AG04450 (cell line): Measurements from ENCODE around the gene SEZ6. TPM values are rescaled to one million over a fixed set of nuclear protein-coding genes. Genes with fewer than 3 reads are reported as not detected.

ENCODE experiments used
- CTCF ChIA-PET: fragments of 300-600, 350-600 bp; formaldehyde crosslinking; extraction: SDS; loops from one replicate; lab custom pipeline; 2022; ENCODE audit warnings: antibody characterized with exemption, inconsistent platforms; lab: Charles Lee
- POLR2A ChIA-PET: fragments of 350-600 bp; formaldehyde crosslinking; extraction: SDS; loops from one replicate; lab custom pipeline; 2021; ENCODE audit warnings: antibody characterized with exemption, inconsistent platforms; lab: Yijun Ruan, JAX
- DNase-seq: peaks from one replicate; pipeline ENCODE4 v3.0.0-alpha.2; 2011; ENCODE audit warnings: low read depth, low spot score
- H3K27ac ChIP-seq: one replicate; pipeline ENCODE4 v1.5.1; 2012; ENCODE audit warnings: low read depth, low read length, control low read depth
- H3K27me3 ChIP-seq: one replicate; pipeline ENCODE4 v1.6.0; 2012; ENCODE audit warnings: low read length; ENCODE audit not compliant: control insufficient read depth, insufficient read depth
- H3K4me3 ChIP-seq: 2 replicates; pipeline ENCODE4 v1.5.1; 2011; ENCODE audit warnings: mild to moderate bottlenecking, low read depth, low read length, control low read depth
- H3K9me3 ChIP-seq: 2 replicates; pipeline ENCODE4 v1.5.1; 2012; ENCODE audit warnings: low read length; ENCODE audit not compliant: control insufficient read depth, insufficient read depth
- polyA plus RNA-seq: library from polyadenylated mRNA; depleted of rRNA; stranded (reverse); fragments of >200 nt; gene quantifications from 2 replicates; pipeline ENCODE4 v1.2.3, GENCODE V29; 2011
- TF ChIP-seq, protein P1 (sequence below): IDR thresholded peaks from 2 replicates; pipeline ENCODE4 v1.5.1; 2011; ENCODE audit warnings: low read depth, low read length, control low read depth, inconsistent platforms

The SEZ6 gene
- polyA plus RNA-seq, 1 experiment = not detected

DNA sequence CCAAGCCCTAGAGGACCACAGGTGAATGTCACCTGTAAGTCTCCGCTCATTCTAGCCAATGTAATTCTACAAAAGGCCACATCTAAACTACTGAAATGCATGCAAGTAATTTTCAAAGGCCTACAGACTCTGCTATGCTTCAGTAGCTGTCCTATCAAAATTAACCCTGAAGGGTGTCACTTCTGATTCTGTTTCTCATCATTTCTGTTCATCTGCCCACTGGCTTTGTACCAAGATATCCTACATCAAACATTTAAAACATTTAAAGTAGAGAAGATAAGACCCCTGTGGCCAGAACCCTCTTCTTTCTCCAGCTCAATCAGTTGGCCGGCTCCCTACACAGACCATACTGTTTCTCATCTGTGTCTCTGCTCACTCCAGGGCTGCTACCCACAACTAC is 76.0 kb downstream of the SEZ6 start:
- peaks cover 11% of the 10 kb centered on the region for H3K9me3 ChIP-seq
- TF ChIP-seq, protein P1, sequence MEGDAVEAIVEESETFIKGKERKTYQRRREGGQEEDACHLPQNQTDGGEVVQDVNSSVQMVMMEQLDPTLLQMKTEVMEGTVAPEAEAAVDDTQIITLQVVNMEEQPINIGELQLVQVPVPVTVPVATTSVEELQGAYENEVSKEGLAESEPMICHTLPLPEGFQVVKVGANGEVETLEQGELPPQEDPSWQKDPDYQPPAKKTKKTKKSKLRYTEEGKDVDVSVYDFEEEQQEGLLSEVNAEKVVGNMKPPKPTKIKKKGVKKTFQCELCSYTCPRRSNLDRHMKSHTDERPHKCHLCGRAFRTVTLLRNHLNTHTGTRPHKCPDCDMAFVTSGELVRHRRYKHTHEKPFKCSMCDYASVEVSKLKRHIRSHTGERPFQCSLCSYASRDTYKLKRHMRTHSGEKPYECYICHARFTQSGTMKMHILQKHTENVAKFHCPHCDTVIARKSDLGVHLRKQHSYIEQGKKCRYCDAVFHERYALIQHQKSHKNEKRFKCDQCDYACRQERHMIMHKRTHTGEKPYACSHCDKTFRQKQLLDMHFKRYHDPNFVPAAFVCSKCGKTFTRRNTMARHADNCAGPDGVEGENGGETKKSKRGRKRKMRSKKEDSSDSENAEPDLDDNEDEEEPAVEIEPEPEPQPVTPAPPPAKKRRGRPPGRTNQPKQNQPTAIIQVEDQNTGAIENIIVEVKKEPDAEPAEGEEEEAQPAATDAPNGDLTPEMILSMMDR = no peak
- DNase-seq = no peak
- H3K4me3 ChIP-seq = no peak overlapping the region
- ChIA-PET POLR2A (no interaction called here), CTCF (interaction anchor here (0.9 kb wide), 1 partner anchor 13 kb away, joined by 3 read pairs; no protein-coding TSS in a partner anchor)
- H3K27me3 ChIP-seq = no peaks in the 10 kb centered on the region
- H3K27ac ChIP-seq = no peak overlapping the region

DNA sequence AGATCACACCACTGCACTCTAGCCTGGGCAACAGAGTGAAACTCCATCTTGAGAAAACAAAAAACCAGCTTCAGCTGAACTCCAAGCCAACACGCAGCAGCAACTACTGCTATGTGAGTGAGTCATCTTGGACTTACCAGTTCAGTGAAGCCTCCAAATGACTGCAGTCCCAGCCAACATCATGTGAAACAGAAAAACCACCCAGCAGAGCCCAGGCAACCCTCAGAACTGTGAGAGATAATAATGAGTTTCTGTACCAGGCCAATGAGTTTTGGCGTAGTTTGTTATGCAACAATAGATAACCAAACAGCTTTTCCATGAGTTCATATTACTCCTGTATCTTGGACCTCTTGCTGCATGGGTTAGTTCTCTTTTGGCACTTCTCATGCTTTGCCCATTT is 77.8 kb downstream of the SEZ6 start:
- H3K27me3 ChIP-seq = no peaks in the 10 kb centered on the region
- POLR2A ChIA-PET = no interaction called here
- H3K27ac ChIP-seq = no peak overlapping the region
- CTCF ChIA-PET = no interaction called here
- no peak for DNase-seq
- TF ChIP-seq, protein P1 = no peak
- peaks cover 11% of the 10 kb centered on the region for H3K9me3 ChIP-seq
- H3K4me3 ChIP-seq = no peak overlapping the region

- CTCF ChIA-PET = interaction anchor here (1.3 to 2.7 kb wide), 2 partner anchors 27 to 163 kb away, joined by 3 to 13 read pairs; no protein-coding TSS in a partner anchor
- DNase-seq = no peak
- TF ChIP-seq, protein P1 = no peak
- Histone ChIP-seq H3K27ac (no peak overlapping the region), H3K9me3 (peaks cover 11% of the 10 kb centered on the region), H3K4me3 (no peak overlapping the region), H3K27me3 (no peaks in the 10 kb centered on the region)
- POLR2A ChIA-PET = interaction anchor here (2.2 kb wide), 1 partner anchor 23 kb away, joined by 7 read pairs; no protein-coding TSS in a partner anchor
Observed at GRCh38 chr17:28926786-28927185, 79.0 kb downstream of the SEZ6 start.

GRCh38 chr17:28926366-28926765 is 79.5 kb downstream of the SEZ6 start:
- H3K27ac ChIP-seq = peak overlapping the region; percentile 22
- ChIA-PET POLR2A (interaction anchor here (2.2 kb wide), 1 partner anchor 23 kb away, joined by 7 read pairs; no protein-coding TSS in a partner anchor), CTCF (interaction anchor here (0.5 to 2.7 kb wide), 3 partner anchors 27 to 254 kb away, joined by 3 to 13 read pairs (median 3); partner anchors contain the start of gene MYO18A)
- no peak overlapping the region for H3K4me3 ChIP-seq
- H3K27me3 ChIP-seq = no peaks in the 10 kb centered on the region
- no peak for DNase-seq
- TF ChIP-seq, protein P1 = no peak
- H3K9me3 ChIP-seq = peaks cover 11% of the 10 kb centered on the region

DNA sequence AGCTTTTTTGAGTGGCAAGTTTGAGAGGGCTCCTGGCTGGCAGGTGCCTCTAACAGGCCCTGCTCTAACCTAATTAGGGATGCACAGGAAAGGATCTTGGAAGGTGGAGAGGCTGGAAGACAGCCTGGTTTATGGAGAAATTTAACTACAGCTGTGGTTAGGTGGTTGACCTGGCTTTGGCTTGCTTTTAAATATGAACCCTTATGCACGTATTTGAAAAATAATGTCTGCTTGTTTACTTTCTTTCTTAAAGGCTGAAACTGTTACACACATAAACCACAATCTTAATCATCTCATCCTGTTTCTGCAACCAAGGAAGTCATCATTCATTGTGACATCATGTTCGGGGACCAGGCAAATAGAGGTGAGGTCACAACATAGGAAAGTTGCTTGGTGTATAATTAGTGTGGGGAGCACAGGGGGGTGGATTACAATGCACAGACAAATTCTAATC is 79.9 kb downstream of the SEZ6 start:
- H3K27me3 ChIP-seq = no peaks in the 10 kb centered on the region
- TF ChIP-seq, protein P1 = no peak
- DNase-seq = no peak
- peaks cover 11% of the 10 kb centered on the region for H3K9me3 ChIP-seq
- POLR2A ChIA-PET = interaction anchor here (2.2 kb wide), 1 partner anchor 24 kb away, joined by 7 read pairs; no protein-coding TSS in a partner anchor
- no peak overlapping the region for H3K27ac ChIP-seq
- H3K4me3 ChIP-seq = no peak overlapping the region
- CTCF ChIA-PET = interaction anchor here (0.5 to 2.7 kb wide), 3 partner anchors 9 to 254 kb away, joined by 3 to 13 read pairs (median 5); partner anchors contain the start of gene MYO18A
